Diencephalon (tissue), 1 donor: Measurements from ENCODE around the gene SLC12A5. TPM values are rescaled to one million over a fixed set of nuclear protein-coding genes. Genes with fewer than 3 reads are reported as not detected.

ENCODE experiments used
- total RNA-seq: library from RNA; depleted of rRNA; stranded (reverse); fragments of >200 nt; gene quantifications from one replicate; pipeline ENCODE4 v1.2.3, GENCODE V29; 2014

SLC12A5 gene
- 113 TPM for total RNA-seq

DNA sequence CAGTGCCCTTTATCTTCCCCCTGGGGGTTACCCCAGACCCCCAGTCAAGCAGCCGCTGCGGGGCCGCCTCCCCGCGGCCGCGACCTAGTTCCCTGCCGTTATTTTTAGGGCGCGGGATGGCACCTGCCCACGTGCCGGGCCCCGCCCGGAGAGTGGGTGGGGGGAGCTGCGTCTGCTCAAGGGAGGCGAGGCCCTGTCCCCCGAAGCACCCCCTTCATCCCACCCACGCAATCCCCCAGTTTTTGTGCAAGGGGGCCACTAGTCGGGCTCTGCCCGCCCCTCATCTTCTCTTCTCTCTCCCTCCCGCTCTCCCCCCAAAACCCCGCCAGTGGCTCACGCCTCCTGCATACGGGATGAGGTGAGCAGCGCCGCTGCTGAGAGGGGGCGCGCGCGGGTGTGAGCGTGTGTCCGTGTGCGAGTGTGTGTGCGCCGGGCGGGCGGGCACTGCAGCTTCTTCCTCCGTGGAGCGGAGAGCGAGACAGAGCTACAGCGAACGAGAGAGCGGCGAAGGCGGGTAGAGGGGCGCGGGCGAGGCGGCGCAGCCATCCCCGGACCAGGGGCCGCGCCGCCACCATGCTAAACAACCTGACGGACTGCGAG lies at the start of gene SLC12A5:
Gene SLC12A5 (plus strand): TSS at position 444 of the 600 bp plus-strand sequence. CDS start 130 bp downstream, at position 574.

GRCh38 chr20:46089417-46090388 lies 60.7 kb downstream of the SLC12A5 start, which contains the start of gene NCOA5:
Gene NCOA5, minus strand, starts transcription at chr20:46089962. Its CDS starts 10,538 bp downstream, at chr20:46079424.

Other genes with a start within 250 kb of the SLC12A5 start
- 0.69 TPM for gene WFDC3, start 237.3 kb upstream of the SLC12A5 start, total RNA-seq
- gene DNTTIP1, start 237.3 kb upstream of the SLC12A5 start, total RNA-seq, result 12.5 TPM
- 7.6 TPM for gene UBE2C, start 216.6 kb upstream of the SLC12A5 start, total RNA-seq
- not detected for gene TNNC2, start 201.9 kb upstream of the SLC12A5 start, total RNA-seq
- 21.0 TPM for gene SNX21, start 195.4 kb upstream of the SLC12A5 start, total RNA-seq
- gene ACOT8, start 171.8 kb upstream of the SLC12A5 start, total RNA-seq, result 40.4 TPM
- gene ZSWIM3, start 171.6 kb upstream of the SLC12A5 start, total RNA-seq, result 13.8 TPM
- gene ZSWIM1, start 148.0 kb upstream of the SLC12A5 start, total RNA-seq, result 6.7 TPM
- 1.6 TPM for gene SPATA25, start 141.6 kb upstream of the SLC12A5 start, total RNA-seq
- 4.6 TPM for gene NEURL2, start 138.0 kb upstream of the SLC12A5 start, total RNA-seq
- 28.4 TPM for gene CTSA, start 137.9 kb upstream of the SLC12A5 start, total RNA-seq
- gene PLTP, start 117.1 kb upstream of the SLC12A5 start, total RNA-seq, result 49.8 TPM
- gene PCIF1, start 94.5 kb upstream of the SLC12A5 start, total RNA-seq, result 12.5 TPM
- gene ZNF335, start 57.0 kb upstream of the SLC12A5 start, total RNA-seq, result 15.5 TPM
- 0.23 TPM for gene MMP9, start 20.3 kb upstream of the SLC12A5 start, total RNA-seq
- gene NCOA5, start 60.7 kb downstream of the SLC12A5 start, total RNA-seq, result 21.9 TPM
- gene CD40, start 89.1 kb downstream of the SLC12A5 start, total RNA-seq, result 0.92 TPM